ENCODE results near the gene CYB5R3. TPM values are rescaled to one million over a fixed set of nuclear protein-coding genes. Genes with fewer than 3 reads are reported as not detected.

CYB5R3 gene
- total RNA-seq, 4 donors from 2014 or later = 52.6 to 120 (median 75.5) TPM

- Histone ChIP-seq H3K4me1 (peaks cover 55 to 64% of the 10 kb centered on the region in 2 donors), H3K36me3 (no peaks in the 10 kb centered on the region), H3K4me3 (replicated peaks in 1 of 3) (peak overlapping the region in 1 of 3 donors; percentile 14), H3K27ac (peak overlapping the region; percentile 84 to 96 (median 91)), H3K27me3 (no peaks in the 10 kb centered on the region), H3K9me3 (no peaks in the 10 kb centered on the region)
- TF ChIP-seq CTCF (IDR thresholded peaks at IDR 0.05) (no peak), POLR2A (IDR thresholded peaks at IDR 0.05) (peak in 1 of 2 donors; percentile 39)
- 23 to 25% methylated on average over 11 to 14 of the region's 16 CpGs for WGBS, 2 donors
- peak; percentile 77 to 88 for DNase-seq
- intact Hi-C loops (cut with DNase I) = no loop called here
Observed at GRCh38 chr22:42646569-42647525, 2.3 kb downstream of the CYB5R3 start.

- no peaks in the 10 kb centered on the region for H3K27me3 ChIP-seq
- H3K27ac ChIP-seq = peak overlapping the region; percentile 84 to 96 (median 91)
- H3K9me3 ChIP-seq = no peaks in the 10 kb centered on the region
- no peaks in the 10 kb centered on the region for H3K36me3 ChIP-seq
- TF ChIP-seq CTCF (IDR thresholded peaks at IDR 0.05) (no peak), POLR2A (IDR thresholded peaks at IDR 0.05) (no peak)
- DNase-seq = peak; percentile 52 to 69
- H3K4me1 ChIP-seq = peaks cover 55 to 64% of the 10 kb centered on the region in 2 donors
- H3K4me3 ChIP-seq (replicated peaks in 1 of 3) = peak overlapping the region in 1 of 3 donors; percentile 14
- intact Hi-C loops (cut with DNase I) = no loop called here
- 59 to 74% methylated on average over 3 to 4 of the region's 13 CpGs for WGBS, 2 donors
Observed at GRCh38 chr22:42645938-42646568, 3.1 kb downstream of the CYB5R3 start.

GRCh38 chr22:42645341-42645937 lies 3.8 kb downstream of the CYB5R3 start:
- peak overlapping the region; percentile 84 to 96 (median 91) for H3K27ac ChIP-seq
- peaks cover 55 to 64% of the 10 kb centered on the region in 2 donors for H3K4me1 ChIP-seq
- peak in 1 of 2 donors; percentile 22 for TF ChIP-seq POLR2A (IDR thresholded peaks at IDR 0.05)
- no peak for TF ChIP-seq CTCF (IDR thresholded peaks at IDR 0.05)
- peak; percentile 57 to 59 for DNase-seq
- no peaks in the 10 kb centered on the region for H3K27me3 ChIP-seq
- no peaks in the 10 kb centered on the region for H3K9me3 ChIP-seq
- peak overlapping the region in 1 of 3 donors; percentile 10 for H3K4me3 ChIP-seq (replicated peaks in 1 of 3)
- no peaks in the 10 kb centered on the region for H3K36me3 ChIP-seq
- 53 to 63% methylated on average over 11 to 16 of the region's 19 CpGs for whole genome bisulfite sequencing, 2 donors
- intact Hi-C loops (cut with DNase I) = no loop called here

GRCh38 chr22:42644422-42645340 lies 4.5 kb downstream of the CYB5R3 start:
- DNase-seq = peak; percentile 40 to 46
- peaks cover 61 to 67% of the 10 kb centered on the region in 2 donors for H3K4me1 ChIP-seq
- peak overlapping the region in 1 of 3 donors; percentile 10 for H3K4me3 ChIP-seq (replicated peaks in 1 of 3)
- no peak for TF ChIP-seq CTCF (IDR thresholded peaks at IDR 0.05)
- TF ChIP-seq POLR2A (IDR thresholded peaks at IDR 0.05) = no peak
- H3K9me3 ChIP-seq = no peaks in the 10 kb centered on the region
- H3K27me3 ChIP-seq = no peaks in the 10 kb centered on the region
- WGBS, 2 donors = 42 to 47% methylated on average over 15 to 22 of the region's 22 CpGs
- H3K27ac ChIP-seq = peak overlapping the region; percentile 84 to 96 (median 91)
- H3K36me3 ChIP-seq = no peaks in the 10 kb centered on the region
- intact Hi-C loops (cut with DNase I) = no loop called here

Measured in thyroid gland (tissue), 4 donors.